GM12892 (cell line): ENCODE results near the gene PHACTR4.

Experiments
- POLR2A ChIP-seq: IDR thresholded peaks from 2 replicates; pipeline ENCODE4 v1.6.1; 2011; ENCODE audit warnings: low read depth, low read length, control low read depth
- POLR2AphosphoS5 ChIP-seq: IDR thresholded peaks from 2 replicates; pipeline ENCODE4 v1.6.1; 2011; ENCODE audit warnings: low read depth, low read length, control low read depth

DNA sequence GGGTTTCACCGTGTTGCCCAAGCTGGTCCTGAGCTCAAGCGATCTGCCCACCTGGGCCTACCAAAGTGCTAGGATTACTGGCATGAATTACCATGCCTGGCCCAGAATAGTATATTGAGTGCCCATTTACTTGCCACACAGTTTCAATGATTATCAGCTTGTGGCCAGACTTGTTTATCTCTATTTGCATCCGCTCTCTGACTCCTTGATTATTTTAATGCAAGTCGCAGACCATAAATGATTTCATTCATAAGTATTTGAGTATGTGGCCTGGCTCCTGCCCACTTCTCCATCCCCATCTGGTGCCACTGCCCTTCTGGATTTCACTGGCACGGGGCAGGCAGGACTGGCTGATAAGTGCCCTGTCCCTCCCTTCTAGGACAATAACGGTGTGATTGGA lies 165.1 kb downstream of the PHACTR4 start:
- no peak for TF ChIP-seq POLR2A
- TF ChIP-seq POLR2AphosphoS5, result no peak
